GM19099 (cell line): ENCODE measurements around the gene TMEM63C.

Source experiments
- POLR2A ChIP-seq: IDR thresholded peaks from 3 replicates; pipeline ENCODE4 v1.6.1; 2011; ENCODE audit warnings: low read depth; ENCODE audit not compliant: insufficient read length; ENCODE audit errors: extremely low read depth

TMEM63C gene

DNA sequence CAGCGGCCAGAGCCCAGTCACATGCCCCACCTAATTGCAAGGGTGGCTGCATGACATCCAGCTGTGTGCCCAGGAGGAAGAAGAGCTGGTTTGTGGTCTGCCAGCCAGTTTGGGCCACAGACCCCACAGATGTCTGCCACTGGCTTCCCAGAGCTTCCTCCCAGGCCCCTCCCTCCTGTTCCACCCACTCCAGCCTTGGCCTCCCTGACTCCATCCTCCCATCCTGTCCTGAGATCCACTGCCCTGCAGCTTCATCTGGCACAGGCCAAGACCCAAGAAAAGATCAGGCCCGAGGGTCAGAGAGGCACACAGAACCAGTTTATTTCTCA is 83.6 kb downstream of the TMEM63C start:
- no peak for TF ChIP-seq POLR2A

DNA sequence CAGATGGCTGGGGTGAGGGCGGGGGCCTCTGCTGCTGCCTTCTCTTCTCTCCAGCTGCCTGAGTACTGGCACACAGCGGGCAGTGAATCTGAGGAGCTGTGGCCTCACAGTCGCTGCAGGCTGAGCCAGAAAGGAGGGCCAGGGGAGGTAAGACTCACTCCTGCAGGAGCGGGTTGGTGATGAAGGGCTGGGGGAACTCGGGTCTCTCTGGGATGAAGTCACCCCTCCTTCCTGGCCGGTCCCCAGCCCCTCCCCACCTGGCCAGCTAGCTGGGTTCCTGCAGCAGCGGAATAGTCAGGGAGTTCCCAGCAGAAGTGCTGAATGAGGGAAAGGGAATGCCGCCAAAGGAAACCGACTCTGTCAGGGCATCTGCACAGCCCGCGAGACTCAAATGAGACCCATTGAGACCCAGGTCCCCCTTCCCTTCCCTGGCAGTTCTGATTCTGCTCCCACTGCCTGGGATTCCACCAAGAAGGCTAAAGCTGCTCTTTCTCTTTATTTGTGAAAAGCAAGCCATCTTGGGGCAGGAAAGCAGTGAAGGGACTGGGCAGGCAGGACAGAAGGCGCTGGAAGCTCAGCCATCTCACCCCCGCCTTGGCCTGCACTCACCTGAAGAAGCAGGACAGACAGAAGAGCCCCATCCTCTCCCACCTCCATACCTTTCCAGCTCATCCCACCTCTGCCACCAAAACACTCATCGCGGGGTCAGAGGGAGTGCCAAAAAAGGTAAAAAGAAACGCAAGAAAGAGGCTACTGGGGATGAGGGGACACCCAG is 84.2 kb downstream of the TMEM63C start:
- no peak for TF ChIP-seq POLR2A

- TF ChIP-seq POLR2A: no peak
Measured at GRCh38 chr14:77266336-77266735, 84.7 kb downstream of the TMEM63C start.

DNA sequence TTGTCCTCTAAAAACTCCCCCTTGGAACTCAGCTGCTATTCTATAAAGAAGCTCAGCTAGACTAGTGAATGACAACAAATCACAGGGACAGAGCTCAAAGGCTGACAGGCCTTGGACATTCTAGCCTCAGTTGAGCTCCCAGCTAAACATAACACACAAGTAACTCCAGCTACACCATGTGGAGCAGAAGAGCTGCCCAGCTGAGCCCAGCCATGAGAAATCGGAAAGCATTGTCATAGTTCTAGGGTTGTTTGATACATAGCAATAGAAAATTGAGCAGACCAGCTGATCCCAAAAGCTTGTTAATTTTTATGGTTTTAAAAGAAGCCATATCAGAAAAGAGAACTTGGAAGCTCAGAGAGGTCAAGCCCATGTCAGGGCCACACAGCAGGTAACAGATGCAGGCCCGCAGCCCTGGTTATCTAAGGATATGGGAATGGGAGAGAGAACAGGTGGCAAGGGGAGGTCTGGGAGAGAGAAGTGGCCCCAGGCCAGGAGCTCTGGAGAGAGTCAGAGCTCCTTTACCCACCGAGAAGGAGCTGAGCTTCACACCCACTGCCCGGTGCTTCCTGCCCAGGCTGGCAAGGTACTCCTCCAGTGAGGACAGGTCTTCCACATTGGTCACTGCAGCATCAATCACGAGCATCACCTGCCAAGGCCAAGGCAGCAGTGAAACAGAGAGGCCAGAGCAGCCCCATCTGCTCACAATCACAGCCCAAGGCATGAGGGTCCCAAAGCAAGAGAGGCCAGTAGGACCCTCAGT is 86.5 kb downstream of the TMEM63C start:
- TF ChIP-seq POLR2A: no peak

DNA sequence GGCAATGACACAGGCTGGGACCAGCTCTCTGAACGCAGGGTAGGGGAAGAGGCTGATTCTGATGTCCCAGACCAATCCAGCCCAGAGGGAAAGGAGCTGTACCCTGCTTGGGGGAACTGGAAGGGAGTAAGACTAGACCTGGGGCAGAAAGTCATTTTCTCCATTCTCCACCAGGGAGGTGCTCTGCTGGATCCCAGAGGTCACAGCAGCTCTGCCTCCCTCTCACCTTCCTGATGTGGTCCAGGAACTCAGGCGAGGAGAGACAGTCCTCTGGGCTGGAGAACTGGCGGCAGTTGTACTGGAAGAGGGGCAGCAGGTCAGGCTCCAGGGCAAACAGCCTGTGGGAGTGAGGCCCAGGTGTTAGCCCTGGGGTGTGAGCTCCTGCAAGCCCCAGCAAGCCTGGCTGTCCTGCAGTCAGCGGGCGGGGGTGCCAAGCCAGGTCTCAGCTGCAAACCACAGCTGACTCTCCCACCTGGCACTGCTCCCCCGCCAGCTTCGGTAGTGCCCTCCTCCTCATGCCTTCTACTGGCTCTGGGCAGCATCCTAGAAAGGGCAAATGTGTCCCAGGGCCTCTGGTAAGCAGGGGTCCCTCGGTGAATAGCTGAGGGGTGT is 87.5 kb downstream of the TMEM63C start:
- no peak for TF ChIP-seq POLR2A

DNA sequence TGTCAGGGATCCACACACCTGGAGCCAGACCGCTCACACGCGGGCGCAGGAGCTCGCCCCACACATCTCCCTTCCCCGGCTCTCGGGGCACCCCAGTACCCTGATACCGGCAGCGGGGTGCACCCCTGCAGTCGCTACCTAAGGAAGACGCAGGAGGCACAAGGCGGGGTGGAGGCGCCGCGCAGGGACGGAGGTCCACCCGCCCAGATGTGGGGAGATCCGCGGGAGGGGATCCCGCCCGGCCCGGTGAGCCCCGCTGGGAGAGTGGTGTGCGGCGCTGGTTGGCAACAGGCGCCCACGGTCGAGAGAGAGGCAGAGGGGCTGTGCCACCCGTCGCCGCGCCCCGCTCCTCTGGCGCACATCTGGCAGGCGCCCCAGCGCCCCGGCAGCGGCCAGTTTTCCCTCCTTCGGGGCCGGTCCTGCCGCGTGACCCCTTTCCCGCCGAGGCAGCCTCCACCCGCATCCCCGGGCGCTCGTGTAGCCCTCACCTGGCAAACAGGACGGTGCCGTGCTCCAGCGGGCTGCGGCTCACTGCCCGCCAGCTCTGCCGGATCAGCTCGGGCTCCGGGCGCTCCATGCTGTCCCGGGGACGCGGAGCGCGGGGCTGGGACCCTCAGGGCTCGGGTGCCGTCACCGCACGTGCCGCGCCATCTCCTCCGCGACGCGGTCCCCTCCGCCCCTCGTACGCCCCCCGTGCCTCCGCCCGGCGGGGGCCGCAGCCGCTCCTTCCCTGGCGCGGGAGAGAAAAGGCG is 88.9 kb downstream of the TMEM63C start:
- TF ChIP-seq POLR2A: no peak

DNA sequence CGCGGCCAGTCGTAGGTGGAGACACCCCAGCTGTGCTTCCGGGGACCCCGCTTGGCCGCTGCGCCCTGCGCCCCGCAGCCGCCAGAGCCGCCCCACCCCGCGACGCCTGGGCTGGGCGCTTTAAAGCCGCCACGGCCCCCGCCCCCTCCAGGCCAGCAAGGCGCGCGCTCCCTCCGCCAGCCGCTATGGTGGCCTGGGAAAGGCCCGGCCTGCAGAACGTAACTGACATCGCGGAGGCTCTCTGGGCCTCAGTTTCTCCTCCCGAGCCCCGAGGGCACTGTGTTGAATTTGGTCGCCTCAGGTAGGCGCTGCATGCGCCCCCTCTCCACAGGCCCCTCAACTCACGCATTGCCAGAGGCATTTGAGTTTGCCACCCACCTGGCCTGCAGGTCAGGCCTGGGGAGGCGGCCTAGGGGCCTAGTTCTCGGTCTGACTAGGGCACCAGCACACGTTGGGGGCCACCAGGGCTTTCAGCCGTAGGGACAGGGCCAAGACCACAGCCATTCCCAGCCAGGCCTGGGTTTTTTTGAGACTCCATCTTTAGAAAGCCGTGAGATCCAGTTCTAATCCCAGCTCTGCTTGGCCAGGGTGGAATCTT is 89.6 kb downstream of the TMEM63C start, which contains the start of gene NGB:
TSS of gene NGB (minus strand) at position 94 of the 598 bp plus-strand sequence. CDS start 269 bp downstream, outside the sequence.
- TF ChIP-seq POLR2A: no peak

DNA sequence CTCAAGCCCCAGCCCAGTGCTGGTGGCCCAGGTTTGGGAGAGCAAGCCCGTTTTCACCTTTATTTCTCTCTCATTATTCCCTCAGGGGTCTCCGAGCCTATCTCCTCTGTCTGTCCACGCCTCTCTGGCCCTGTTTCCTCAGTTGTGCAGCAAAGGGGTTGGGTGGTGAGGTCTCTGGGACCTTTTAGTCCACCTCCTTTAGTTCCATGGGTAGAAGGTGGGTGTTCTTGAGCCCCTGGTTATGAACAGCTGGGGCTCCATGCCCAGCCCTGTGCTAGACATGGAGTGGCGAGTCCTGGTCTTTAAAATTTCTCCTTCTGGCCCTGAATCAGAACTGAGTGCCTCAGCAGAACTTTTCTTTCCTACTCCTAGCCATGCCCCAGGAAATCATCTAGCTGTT is 90.7 kb downstream of the TMEM63C start:
- TF ChIP-seq POLR2A: no peak

GRCh38 chr14:77273796-77274195 is 92.2 kb downstream of the TMEM63C start:
- no peak for TF ChIP-seq POLR2A

DNA sequence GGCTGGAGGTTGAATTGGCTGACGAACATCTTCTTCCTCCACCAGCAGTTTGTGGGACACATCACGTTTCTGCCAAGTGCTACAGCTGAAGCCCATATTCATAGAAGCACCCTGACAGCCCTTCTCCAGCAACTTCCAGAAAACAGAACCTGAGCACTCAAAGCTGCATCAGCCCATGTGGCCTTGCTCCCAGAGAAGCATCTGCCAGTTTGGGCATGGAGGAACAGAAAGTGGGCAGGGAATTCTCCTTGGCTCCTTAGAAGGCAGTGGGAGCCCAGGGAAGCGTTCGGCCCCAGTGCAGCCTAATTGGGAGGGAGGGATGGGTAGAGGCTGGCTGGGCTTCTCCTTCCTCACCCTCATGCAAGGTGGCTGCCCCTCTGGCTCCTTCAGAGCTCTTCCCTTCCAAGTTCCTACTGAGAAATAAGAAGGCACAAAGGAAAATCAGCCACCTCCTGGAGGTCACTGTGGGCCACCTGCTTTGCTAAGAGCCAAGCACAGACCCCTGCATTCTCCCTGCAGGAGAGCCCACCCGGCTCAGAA is 93.5 kb downstream of the TMEM63C start:
- no peak for TF ChIP-seq POLR2A

- no peak for TF ChIP-seq POLR2A
Measured at GRCh38 chr14:77275601-77276017, 94.0 kb downstream of the TMEM63C start.

- TF ChIP-seq POLR2A: no peak
Measured at GRCh38 chr14:77276295-77276935, 94.8 kb downstream of the TMEM63C start.

DNA sequence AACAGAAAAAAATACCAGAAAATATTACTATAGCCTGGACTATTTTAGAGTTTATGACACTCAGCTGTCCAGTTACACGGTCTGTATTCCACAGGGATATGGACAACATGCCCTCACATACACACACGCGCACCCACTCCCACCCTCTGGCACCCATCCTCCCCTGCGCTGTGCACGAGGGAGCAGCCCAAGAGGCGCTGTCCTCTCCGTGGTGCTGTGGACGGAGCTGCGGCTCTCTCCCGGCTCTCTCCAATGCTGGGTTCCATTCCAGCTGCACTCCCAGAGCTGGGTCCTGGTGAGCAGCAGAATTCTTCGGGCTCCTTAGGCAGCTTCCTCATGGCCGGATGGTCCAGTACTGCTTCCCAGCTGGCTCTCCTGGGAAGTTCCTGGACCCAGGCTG is 95.4 kb downstream of the TMEM63C start:
- TF ChIP-seq POLR2A: no peak

DNA sequence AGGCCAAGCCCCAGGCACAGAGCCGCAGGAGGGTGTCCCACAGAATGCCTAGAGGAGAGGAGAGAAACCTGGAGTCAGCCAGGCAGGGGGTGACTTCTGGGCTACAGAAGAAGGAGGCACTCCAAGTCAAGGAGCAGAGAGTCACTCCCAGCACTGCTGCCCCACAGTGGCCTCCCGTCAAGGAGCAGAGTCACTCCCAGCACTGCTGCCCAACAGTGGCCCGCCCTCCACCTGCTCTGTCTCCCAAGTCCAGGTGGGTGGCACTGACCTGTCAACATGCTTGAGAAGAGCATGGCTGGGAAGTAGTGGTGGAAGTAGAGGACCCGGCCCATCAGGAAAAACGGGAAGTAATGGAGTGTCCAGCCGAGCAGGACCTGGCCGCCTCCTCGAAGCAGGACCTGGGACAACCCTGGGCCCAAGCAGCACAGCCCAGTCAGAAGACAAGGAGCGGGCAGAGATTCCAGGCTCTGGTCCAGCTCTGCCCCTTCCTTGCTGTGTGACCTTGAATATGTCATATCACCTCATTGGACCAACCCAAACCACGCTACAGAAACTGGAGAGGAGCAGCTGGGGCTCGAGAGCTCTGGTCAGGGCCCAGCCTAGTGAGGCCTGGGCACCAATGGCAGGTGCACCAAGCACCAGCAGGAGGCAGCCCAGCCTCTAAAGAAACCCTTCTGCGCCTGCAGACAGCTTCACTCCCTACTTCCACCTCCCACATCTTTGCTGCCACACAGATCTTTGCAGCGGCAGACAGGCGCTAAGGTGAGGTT is 97.0 kb downstream of the TMEM63C start:
- no peak for TF ChIP-seq POLR2A

GRCh38 chr14:77279719-77280118 is 98.1 kb downstream of the TMEM63C start:
- no peak for TF ChIP-seq POLR2A
